Renal cortical epithelial cell (primary cell): ENCODE results near the gene ANKS1B. TPM values are rescaled to one million over a fixed set of nuclear protein-coding genes. Genes with fewer than 3 reads are reported as not detected.
"Not testable (repeated sequence)": the region's sequence is repeated elsewhere in the genome, so short reads cannot be mapped to it uniquely, and the experiment has no call there.

Experiments used
- DNase-seq: peaks from one replicate; pipeline ENCODE4 v3.0.0-alpha.2; 2011; ENCODE audit warnings: low read depth
- total RNA-seq: library from RNA; depleted of rRNA; stranded (reverse); fragments of >200 nt; gene quantifications from 2 replicates; pipeline ENCODE4 v1.2.3, GENCODE V29; 2014

Gene ANKS1B
- total RNA-seq, 1 donor from 2014 or later: 6.9 TPM

DNA sequence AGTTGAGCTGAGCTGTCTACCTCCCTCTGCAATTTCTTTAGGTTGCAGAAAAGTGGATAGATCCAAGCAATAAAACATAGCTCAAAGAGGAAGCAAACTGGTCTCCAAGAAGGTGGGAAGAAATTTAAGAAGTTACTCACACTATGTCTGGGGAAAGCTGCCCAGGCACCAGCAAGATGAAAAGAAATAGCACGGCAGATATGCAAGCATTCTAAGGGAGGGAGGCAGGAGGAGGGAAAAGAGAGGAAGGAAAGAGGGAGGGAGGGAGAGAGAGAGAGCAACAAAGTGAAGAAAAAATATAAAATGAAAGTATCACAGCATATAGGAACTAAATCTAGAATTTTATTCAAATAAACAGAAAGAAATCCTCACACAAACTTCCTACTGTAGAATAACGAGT lies 1099.0 kb downstream of the ANKS1B start:
- no peak for DNase-seq

DNA sequence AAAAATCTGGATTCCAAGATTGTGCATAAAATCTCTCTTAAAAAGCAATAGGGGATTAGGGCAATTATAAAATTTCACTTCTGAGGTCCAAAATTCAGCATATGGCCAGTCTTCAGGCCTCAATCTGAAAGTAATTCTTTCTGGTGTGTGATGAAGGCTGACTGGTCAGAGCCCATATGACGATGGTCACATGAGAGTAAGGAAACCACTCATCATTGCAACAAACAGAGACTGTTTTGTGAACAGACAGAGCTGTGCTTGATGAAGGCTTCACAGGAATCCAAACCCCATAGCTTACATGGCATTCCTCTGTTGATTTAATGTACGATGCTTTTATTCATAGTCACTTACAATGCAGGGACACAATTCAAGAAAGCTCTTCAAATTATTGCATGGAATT lies 1101.5 kb downstream of the ANKS1B start:
- DNase-seq: no peak

DNA sequence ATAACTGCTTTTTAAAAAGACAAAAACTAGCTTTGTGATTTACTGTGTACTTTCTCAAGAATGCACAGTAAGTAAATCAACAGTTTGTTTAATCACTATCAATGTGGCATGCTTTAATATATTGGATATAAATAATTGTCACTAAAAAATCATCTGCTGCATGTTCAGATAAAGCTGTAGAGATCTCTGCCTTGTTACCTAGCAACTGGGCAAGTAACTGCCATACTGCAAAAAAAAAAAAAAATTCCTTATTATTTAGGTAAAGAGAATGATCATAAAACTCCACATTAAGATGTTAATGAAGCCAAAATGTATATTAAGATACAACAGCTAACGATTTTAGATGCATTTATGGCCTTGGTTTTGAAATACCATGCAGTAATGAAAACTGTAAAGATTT lies 1102.2 kb downstream of the ANKS1B start:
- DNase-seq: no peak

DNA sequence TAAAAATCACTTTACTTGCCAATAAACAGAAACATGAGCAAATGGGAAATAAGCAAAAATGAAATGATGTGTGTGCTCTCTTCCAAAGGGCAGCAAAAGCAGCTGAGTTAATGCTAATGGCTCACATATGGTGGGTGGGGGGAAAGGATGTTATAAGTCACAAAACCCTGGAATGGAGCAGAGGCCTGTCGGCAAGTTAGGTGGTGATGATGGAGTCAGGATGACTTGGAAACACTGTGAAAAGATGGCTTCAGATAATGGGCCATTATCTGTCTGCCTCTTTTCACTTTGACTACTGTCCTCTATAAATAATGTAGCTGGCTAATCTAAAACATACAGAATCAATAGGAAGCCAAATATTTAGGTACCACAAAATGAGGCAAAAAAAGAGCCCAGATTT lies 1111.0 kb downstream of the ANKS1B start:
- no peak for DNase-seq

DNA sequence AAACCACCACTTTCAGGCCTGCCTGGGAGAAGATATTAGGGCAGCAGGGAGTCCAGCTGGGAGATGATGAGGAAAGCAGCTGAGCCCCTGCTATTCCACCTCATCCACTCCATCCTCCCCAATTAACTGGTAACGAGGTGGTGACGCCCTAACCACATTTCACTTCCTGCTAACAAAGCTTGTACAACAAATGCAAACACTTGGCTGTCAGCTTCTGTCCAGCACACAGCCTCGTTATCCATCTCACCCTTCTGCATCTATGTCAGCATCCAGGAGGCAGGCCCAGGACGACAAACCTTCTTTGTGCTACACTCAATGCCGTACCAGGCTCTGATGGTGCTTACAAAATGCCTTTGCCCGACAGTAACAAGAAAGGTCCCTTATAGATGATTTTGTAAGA lies 1114.2 kb downstream of the ANKS1B start:
- DNase-seq: no peak

DNA sequence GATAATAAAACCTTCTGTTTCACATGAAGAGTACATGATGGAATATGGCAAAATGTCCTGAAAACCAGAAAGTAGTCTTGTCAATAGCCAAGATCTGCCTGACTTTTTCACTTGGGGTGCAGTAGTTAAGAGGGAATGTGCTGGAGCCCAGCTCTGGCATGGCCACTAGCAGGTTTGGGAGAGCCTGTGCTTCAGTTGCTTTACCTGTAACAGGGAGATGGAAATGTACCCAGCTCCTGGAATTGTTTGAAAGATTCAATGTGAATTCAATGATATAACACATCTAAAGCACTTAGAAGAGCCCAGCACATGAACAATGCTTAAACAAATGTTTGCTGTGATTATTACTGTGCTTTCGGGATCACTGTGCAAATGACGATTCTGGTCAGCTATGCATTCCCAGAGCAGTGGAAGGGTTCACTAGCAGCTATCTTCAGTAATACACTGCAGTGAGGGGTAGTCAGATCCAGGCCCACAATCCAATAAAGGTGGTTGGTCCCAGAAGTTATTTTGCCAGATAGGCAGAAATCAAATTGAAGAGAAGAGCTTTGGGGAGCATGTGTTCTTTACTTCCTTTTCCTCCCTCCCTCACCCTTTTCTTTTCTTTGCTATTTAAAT lies 1114.7 kb downstream of the ANKS1B start:
- no peak for DNase-seq

DNA sequence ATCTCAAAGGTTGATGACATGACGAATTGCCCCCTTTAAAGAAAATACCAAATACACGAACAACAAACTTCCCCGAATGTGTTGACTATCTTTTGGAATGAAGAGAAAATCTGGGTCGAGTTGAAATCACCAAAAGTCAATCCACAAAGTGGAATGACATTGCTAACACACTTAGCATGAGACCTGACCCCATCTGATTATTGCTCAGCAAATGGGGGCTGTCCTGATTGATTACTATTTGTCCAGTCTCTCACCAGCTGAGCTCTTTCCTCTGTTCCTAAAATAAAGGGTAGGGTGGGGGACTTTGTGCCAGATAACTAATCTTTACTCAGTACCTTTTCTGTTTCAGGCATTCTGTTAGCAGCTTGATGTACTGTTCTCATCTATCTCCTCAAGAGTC lies 1116.2 kb downstream of the ANKS1B start:
- no peak for DNase-seq

GRCh38 chr12:98868076-98868475 lies 1116.7 kb downstream of the ANKS1B start:
- DNase-seq: no peak

DNA sequence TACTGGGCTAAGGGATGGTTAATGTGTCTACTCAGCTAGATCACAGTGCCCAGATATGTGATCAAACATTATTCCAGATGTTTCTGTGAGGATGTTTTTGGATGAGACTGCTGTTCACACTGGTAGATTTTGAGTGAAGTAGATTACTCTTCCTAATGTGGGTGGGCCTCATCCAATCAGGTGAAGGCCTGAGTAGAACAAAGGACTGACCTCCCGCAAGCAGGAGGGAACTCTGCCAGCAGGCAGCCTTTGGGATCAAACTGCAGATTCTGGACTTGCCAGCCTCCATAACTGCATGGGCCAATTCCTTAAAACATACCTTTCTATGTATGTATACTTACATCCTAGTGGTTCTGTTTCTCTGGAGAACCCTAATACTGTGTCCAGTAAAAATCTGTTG lies 1120.4 kb downstream of the ANKS1B start:
- DNase-seq: no peak

- no peak for DNase-seq
Measured at GRCh38 chr12:98863167-98863566, 1121.6 kb downstream of the ANKS1B start.

DNA sequence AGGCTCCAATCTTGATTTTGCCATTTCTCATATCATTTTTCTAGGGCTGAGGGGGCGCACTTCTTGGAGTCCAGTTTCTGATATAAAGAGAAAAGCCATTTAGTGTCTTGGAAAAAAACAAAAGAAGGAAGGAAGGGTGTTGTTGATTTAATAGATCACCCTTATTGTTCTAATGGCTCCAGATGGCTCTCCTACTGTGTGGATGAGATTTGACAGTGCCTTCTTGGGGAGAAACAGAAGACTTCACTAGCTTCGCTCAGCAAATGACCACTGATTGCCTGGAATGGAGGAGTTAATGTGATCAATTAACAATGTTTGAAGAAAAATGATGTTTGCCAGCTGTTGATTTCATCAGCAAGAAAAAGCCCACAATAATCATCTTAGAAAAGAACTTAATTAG lies 1123.5 kb downstream of the ANKS1B start:
- DNase-seq: no peak

- DNase-seq: peak; percentile 33
Measured at GRCh38 chr12:98856897-98857540, 1127.7 kb downstream of the ANKS1B start.

DNA sequence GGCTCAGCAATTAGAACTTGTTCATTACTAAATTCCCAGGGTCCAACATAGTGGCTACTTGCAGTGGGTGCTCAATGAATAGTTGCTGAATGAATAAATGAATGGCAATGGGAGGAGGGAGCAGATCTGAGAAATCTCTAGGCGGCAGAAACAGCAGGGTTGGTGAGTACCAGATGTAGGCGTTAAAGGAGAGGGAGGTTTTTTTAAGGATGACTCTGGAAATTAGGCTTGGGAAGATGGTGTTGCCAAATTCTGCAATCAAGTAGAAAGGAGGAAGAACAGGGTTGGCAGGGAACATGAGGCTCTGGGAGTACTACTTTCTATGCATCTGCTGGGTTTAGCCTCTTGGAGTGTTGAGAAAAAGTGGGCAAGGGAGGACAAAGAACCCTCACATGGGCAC lies 1132.6 kb downstream of the ANKS1B start:
- DNase-seq: no peak

GRCh38 chr12:98847242-98847641 lies 1137.5 kb downstream of the ANKS1B start:
- DNase-seq: no peak

- DNase-seq: no peak
Measured at GRCh38 chr12:98845957-98846356, 1138.8 kb downstream of the ANKS1B start.

- DNase-seq: no peak
Measured at GRCh38 chr12:98840325-98840724, 1144.4 kb downstream of the ANKS1B start.

DNA sequence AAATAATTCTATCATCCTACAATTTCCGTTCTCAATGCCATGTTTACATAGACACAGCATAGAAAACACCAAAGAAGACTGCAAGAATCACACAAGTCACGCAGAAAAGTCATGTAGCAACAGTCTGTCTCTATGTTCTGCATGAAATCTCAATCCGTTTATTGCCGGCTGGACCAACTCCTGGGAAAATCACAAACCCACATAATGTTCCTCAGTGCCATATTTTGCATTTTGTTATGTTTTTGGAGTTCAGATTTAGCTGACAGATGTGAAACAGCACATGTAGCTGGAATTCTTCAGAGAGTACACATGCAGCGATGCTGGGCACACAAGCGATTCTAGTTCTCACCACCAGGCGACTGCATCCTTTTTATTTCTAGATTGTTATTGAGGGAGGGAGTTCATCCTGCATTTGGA lies 1146.5 kb downstream of the ANKS1B start:
- DNase-seq: no peak

- not testable (repeated sequence) for DNase-seq
Measured at GRCh38 chr12:98837134-98837752, 1147.5 kb downstream of the ANKS1B start.

GRCh38 chr12:98830657-98831056 lies 1154.1 kb downstream of the ANKS1B start:
- no peak for DNase-seq

DNA sequence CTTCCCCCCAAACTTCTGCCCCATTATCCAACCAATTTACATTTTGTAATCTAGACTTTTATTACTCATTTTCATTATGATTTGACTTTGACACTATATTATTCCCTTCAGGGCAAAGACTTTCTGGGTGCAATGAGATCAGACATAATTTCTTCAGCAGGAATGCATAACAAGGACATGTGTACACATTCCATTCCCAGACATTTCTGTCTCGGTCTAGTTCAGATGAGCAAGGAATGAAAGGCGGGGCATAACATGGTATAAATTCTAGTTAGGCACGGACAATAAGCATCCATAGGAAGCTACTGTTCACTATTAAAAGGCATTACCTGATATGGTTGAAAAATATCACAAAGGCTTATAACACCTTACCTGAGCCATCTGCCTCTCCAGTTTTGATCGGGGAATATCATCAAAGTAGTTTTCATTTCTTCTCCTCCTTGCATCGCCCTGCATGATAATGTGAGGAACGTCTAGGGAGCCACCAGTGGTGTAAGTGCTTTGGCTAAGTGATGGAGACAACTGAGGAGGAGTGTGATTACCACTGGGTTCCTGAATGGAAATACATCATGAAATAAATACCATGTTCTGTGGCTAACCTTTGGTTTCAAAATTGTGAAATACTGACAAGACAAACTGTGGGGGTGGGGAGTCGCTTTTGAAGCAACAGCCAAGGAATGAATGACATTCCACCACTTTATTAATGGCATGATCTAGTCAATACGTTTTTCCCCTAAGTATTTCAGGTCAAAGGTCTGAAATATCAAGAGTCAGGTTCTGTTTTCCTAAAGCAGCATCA lies 1155.7 kb downstream of the ANKS1B start:
- DNase-seq: no peak

- DNase-seq: no peak
Measured at GRCh38 chr12:98823012-98823411, 1161.7 kb downstream of the ANKS1B start.

- no peak for DNase-seq
Measured at GRCh38 chr12:98821866-98822265, 1162.9 kb downstream of the ANKS1B start.

DNA sequence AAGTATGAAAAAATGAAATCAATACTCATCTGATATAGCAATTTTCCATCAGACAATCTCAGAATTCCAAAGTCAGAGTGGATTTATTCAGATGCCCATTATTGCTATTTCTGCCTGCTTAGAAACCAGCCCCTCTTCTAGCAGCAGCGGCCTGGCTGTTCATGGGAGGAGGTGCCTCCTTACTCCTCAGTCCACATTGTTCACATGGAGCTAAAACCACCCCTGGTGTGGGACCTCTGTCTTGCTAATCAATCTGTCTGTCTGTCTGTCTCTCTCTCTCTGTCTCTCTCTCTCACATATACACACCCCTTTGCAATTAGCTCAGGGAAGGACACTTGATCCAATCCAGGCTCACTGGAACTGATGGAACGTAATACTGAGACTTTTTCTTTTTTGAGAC lies 1163.5 kb downstream of the ANKS1B start:
- no peak for DNase-seq
